Superior temporal gyrus (tissue), 1 donor: Measurements from ENCODE around the gene BLNK.
A peak's percentile ranks its signal among the peaks of the same experiment; 100 is the strongest.

ENCODE experiments used
- DNase-seq: peaks from one replicate; pipeline ENCODE4 v3.0.0-alpha.2; 2016; ENCODE audit errors: extremely low spot score

The BLNK gene

DNA sequence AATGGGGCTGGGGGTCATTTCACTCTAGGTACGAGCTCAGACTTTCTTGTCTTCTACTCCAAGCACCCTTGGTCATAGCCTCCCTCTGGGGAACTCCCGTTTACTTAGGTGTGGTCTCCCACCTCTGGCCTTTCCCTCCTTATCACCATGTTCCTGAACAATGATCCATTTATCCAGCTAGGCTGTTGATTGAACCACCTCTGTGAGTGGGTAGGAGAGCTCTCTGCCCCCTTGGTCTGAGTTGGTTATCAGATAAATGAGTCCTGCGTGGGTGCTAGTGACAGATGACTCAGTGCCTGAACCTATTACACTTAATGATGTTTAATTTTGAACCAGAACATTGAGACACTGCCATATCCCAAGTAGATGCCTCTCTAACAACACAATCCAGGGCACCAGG is 9.4 kb downstream of the BLNK start:
- DNase-seq: no peak

DNA sequence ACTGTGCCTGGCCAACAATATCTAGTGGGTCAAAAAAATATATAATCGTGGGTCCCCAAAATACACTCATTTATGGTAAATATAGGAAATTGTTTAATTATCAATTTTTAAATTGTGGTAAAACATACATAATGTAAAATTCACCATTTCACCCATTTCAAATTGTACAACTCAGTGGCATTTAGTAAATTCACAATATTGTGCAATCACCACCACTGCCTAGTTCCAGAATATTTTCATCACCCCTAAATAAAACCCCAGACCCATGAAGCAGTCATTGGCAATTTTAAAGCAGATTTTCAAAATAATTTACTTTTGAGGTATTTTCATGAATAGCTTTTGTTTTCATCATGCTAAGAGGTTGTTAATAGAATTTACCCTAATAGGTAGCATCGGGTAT is 10.2 kb downstream of the BLNK start:
- no peak for DNase-seq

GRCh38 chr10:96260014-96260413 is 11.4 kb downstream of the BLNK start:
- DNase-seq: no peak

DNA sequence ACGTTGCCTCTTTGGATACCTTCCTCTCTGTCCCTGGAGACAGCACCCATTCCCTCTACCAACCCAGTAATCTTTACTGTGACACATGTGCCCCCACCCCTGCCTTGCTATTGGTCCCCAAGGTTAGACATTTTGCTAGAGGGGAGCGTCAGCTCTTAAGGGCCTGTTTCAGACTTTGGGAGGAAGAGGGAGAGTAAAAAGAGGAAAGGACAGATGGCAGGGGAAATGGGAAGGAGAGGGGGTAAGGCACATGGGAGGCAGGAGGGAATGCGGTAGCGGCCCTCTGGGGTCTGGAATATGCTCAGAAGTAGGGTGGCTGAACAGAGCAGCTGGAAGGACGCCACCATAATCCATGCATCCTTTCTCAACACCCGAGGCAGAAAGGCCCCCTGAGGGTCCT is 12.2 kb downstream of the BLNK start:
- no peak for DNase-seq

GRCh38 chr10:96257944-96258343 is 13.4 kb downstream of the BLNK start:
- DNase-seq: peak; percentile 29

DNA sequence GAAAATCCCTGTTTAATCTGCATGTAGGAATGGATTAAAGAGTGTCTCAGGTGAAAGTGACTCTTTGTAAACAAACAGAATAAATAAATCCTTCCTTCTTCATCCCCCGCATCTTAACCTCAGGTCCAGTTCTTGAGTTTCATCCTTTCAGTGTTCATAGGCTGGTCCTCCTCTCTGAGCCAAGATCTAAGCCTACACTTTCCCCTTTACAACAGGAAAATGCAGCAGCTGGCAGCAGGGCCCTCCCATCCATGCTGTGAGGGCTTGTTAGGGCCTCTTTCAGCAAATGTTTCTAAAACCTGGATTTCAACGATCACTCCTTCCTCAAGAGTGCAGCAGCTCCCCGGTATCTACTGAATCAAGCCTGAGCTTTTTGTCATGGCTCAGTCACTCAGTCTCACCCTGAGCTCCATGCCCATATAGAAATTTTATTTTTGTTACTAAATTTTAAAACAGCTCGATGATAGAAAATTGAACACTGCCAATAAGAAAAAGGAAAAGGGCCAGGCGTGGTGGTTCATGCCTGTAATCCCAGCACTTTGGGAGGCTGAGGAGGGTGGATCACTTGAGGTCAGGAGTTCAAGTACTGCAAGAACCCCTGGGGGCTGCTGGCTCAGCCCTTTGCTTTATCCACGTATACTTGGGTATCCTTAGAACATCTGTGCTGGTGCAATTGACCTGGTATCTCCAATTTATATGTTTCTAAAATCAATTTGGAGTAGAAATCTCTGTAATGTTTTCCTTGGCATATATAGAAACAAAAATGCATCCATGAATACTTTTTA is 15.6 kb downstream of the BLNK start:
- no peak for DNase-seq

- DNase-seq: no peak
These were observed 16.4 kb downstream of the BLNK start for GRCh38 chr10:96254976-96255375.

DNA sequence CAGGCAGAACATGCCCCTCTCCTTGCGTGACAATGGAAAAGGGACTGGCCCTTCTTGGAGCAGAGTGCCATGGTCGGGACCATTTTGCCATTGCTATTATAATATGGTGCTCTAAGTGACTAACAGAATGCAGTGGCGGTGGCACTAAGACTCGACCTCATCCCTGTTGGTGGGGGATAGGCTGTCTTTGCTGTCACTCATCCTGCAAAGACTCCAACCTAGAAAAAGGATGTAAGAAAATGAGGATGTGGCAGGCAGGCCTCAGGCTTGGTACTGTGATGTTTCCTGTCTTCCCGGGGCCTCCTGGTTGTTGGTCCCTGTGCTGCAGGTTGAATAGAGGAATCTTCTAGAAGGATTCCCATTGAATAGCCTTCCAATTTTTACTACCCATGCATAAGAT is 18.6 kb downstream of the BLNK start:
- DNase-seq: no peak

DNA sequence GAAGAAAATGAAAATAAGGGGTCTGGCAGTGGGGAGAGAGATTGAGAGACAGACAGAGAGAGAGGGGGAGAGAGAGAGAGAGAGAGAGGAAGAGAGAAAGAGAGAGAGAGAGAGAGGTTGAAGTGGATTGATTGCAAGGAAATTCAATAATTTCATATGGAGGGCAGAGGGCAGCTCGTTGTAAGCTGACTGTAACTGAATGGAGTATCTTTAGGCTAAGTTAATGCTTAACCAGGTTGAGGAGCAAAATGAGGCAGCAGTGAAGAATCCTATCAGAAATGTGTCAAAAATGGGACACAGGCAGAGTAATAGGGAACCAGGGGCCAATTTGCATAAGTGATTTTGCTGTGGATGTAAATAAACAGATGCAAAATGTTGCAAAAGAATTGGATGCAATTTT is 21.0 kb downstream of the BLNK start:
- DNase-seq: no peak

DNA sequence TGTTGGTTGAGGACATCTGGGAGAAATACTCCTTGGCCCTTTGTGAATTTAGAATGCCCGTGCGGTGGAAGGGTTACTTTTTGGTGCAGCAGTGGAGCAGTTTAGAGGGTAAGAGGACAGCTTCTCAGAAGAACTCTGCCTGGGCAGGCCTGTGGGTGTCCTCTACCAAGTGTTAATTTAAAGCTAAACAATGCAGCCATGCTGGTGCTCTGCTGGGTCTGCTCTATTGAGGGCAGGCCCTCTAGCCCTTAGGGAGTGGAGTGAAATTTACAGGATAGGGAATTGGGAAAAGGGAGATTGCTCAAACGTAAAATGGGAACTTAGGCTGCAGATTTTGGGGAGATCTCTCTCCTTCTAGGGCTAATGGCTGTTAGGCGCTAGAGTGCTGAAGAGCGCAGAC is 22.1 kb downstream of the BLNK start:
- DNase-seq: no peak

DNA sequence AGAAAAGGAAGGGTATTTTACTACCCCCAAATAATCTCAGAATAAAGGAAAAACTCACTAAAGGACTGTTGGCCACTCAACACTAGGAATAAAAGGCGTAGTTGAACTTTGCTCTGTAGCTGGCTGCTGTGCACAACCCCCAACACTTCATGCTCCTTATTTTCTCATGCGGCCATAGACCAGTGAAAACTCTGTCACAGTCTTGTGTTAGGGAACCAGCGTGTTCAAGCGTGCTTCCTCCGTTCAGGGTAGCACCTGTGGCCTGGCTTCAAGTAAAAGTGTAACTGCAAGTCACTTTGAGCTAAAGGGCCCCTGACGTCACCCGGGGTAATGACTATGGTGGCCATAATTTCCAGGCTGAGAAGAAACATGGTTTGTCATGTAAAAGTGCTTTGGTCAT is 27.0 kb downstream of the BLNK start:
- no peak for DNase-seq

- no peak for DNase-seq
These were observed 28.1 kb downstream of the BLNK start for GRCh38 chr10:96243296-96243695.

- DNase-seq: no peak
These were observed 28.5 kb downstream of the BLNK start for GRCh38 chr10:96242822-96243221.

- no peak for DNase-seq
These were observed 32.4 kb downstream of the BLNK start for GRCh38 chr10:96238646-96239623.

DNA sequence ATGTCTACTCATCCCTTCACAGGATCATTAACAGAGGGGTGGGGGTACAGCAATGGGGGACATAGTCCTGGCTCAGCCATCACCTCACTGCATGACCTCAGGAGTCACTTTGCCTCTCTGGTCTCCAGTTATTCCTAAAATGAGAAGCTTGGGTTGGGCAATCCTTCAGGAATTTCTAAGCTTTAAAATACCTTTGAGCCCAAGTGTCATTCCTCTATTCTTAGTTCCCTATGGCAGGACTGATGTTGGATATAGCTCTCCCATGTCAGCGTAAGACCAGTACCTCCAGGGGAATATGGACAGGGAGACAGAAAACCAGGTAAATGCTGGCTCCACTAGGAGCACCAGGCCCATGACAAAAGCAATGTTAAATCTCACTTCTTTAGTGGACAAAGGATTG is 34.5 kb downstream of the BLNK start:
- DNase-seq: no peak

DNA sequence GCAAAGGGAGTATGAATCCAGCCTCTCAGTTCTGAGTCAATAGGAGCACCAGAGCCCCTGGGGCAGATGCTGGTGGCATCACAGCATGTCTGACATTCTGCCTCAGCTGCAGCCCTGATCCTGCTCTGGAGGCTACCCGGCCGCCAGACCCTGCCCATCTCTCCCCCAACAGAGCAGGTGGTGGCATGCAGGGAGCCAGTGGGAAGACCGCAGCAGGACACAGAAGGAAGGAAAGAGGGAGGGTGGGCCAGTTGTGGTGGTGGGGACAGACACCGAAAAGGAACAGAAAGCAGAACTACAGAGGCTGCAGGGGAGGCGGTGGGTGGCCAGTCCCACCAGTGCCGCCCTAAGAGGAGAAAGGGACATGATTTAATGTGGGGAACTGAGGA is 35.3 kb downstream of the BLNK start:
- DNase-seq: no peak

- no peak for DNase-seq
These were observed 35.9 kb downstream of the BLNK start for GRCh38 chr10:96235326-96236089.

DNA sequence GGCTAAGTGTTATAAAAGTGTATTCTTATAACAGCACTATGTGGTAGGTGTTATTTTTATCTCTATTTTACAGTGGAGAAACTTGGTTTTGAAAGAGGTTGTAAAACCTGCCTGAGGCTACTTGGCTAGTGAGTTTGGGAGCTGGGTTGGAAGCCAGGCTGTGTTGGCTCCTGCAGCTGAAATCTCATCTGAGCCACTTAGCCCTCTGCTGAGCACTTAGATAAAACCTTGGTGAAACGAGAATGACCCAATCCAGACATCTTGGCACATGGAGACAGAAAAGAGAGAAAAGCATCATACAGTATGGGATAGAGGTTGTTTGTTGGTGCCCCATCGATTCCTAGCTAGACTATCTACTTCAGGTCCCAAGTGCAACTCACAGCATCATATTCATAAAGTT is 37.4 kb downstream of the BLNK start:
- DNase-seq: no peak

GRCh38 chr10:96230527-96230926 is 40.8 kb downstream of the BLNK start:
- no peak for DNase-seq

DNA sequence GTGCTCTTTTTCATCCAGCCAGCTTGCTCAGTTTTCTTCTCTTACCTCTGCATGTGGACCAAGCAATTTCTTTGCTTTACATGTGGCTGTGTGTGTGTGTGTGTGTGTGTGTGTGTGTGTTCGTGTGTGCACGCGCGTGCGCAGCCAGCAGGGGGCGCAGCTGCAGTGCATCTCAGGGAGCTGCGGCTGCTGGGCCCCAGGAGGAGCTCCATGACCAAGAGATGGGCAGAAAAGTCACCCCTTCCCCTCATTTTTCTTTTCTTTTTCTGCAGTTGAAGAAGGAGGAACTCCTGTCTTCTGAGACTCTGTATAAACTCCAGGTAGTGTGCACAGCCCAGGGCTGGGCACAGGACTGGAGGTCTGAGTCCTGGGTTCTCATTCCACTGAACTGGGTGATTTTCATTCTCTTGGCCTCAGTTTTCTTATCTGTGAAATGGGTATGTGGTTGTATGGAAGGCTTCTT is 41.8 kb downstream of the BLNK start:
- DNase-seq: peak; percentile 63

GRCh38 chr10:96228408-96228994 is 42.9 kb downstream of the BLNK start:
- no peak for DNase-seq

DNA sequence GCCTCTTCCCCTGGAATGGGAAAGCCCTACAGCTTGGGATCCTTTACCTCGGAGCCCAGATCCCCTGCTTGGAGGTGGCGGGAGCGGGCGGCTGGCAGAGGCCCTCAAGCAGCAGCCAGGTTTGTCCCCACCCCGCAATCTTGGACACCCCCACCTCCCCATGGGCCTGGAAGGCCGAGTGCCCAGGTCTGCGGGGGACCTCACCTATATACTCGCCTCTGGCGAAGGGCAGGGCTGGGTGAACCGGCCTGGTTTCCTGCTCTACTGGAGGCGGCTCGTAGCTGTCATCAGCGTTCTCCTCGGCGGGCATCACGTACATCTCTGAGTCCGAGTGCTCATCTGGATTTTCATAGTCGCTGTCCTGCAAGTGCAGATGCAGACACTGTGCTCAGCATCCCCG is 44.2 kb downstream of the BLNK start:
- DNase-seq: no peak
